ENCODE data around the gene NGF. TPM values are rescaled to one million over a fixed set of nuclear protein-coding genes. Genes with fewer than 3 reads are reported as not detected.

The NGF gene
- total RNA-seq, 4 donors from 2014 or later = 0.78 TPM; not detected in 3

GRCh38 chr1:115323366-115324004 is 14.6 kb downstream of the NGF start:
- no peaks in the 10 kb centered on the region for H3K27me3 ChIP-seq
- H3K36me3 ChIP-seq = no peaks in the 10 kb centered on the region
- no peaks in the 10 kb centered on the region for H3K4me1 ChIP-seq
- DNase-seq = no peak
- intact Hi-C loops (cut with DNase I; ENCODE audit: low total_unique reads) (no loop called here), in situ Hi-C loops (cut with MboI; ENCODE audit: low sequenced_read_pairs in 4 of 4) (no loop called here)
- TF ChIP-seq POLR2A (IDR thresholded peaks at IDR 0.05) (no peak), CTCF (IDR thresholded peaks at IDR 0.05 in 4 of 5, conservative IDR thresholded peaks at IDR 0.05 in 1 of 5) (no peak)
- no peaks in the 10 kb centered on the region for H3K9me3 ChIP-seq
- H3K4me3 ChIP-seq = no peak overlapping the region
- no peak for ATAC-seq
- H3K27ac ChIP-seq = no peak overlapping the region

GRCh38 chr1:115322631-115323030 is 15.4 kb downstream of the NGF start:
- Histone ChIP-seq H3K4me3 (no peak overlapping the region), H3K36me3 (no peaks in the 10 kb centered on the region), H3K27ac (no peak overlapping the region), H3K4me1 (no peaks in the 10 kb centered on the region), H3K27me3 (no peaks in the 10 kb centered on the region), H3K9me3 (no peaks in the 10 kb centered on the region)
- in situ Hi-C loops (cut with MboI; ENCODE audit: low sequenced_read_pairs in 4 of 4) = no loop called here
- ATAC-seq = no peak
- DNase-seq = no peak
- intact Hi-C loops (cut with DNase I; ENCODE audit: low total_unique reads) = no loop called here
- TF ChIP-seq CTCF (IDR thresholded peaks at IDR 0.05 in 4 of 5, conservative IDR thresholded peaks at IDR 0.05 in 1 of 5) (no peak), POLR2A (IDR thresholded peaks at IDR 0.05) (no peak)

DNA sequence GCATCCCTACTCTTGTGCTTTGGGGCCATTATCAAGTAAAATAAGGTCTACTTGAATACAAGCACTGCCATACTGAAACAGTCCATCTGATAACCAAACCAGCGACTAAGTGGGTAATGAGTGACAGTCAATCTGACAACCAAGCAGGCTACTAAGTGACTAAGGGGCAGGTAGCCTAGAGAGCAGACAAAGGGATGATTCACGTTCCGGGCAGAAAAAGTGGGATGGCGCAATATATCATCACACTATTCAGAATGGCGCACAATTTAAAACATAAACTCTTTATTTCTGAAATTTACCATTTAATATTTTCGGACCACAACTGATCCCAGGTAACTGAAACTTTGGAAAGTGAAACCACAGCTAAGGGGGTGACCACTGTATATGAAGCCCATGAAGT is 17.7 kb downstream of the NGF start:
- H3K4me1 ChIP-seq = no peaks in the 10 kb centered on the region
- no peak overlapping the region for H3K27ac ChIP-seq
- in situ Hi-C loops (cut with MboI; ENCODE audit: low sequenced_read_pairs in 4 of 4) (no loop called here), intact Hi-C loops (cut with DNase I; ENCODE audit: low total_unique reads) (no loop called here)
- DNase-seq (no peak), ATAC-seq (no peak)
- no peak for TF ChIP-seq CTCF (IDR thresholded peaks at IDR 0.05 in 4 of 5, conservative IDR thresholded peaks at IDR 0.05 in 1 of 5)
- TF ChIP-seq POLR2A (IDR thresholded peaks at IDR 0.05) = no peak
- H3K27me3 ChIP-seq = no peaks in the 10 kb centered on the region
- no peaks in the 10 kb centered on the region for H3K9me3 ChIP-seq
- no peaks in the 10 kb centered on the region for H3K36me3 ChIP-seq
- no peak overlapping the region for H3K4me3 ChIP-seq

DNA sequence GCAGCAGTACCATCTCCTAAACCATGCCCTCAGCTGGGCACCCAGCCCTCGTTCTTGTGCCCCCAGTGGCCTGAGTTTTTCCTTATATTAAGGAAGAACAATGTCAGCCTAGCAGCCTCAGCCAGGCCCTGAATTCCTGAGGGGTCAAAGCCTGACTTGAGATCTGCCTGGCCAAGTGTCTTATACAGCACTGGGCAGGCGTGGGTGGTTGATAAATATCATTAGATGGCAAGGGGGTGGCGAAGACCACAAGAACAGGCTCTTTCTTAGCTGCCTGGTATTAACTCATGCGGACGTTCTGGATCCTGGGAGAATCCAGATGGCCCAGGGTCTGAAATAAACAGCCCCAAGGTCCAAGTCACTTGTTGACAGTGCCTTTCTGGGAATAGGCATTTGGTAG is 18.3 kb downstream of the NGF start:
- DNase-seq = no peak
- no peaks in the 10 kb centered on the region for H3K9me3 ChIP-seq
- ATAC-seq = no peak
- H3K4me3 ChIP-seq = no peak overlapping the region
- H3K27me3 ChIP-seq = no peaks in the 10 kb centered on the region
- no peaks in the 10 kb centered on the region for H3K36me3 ChIP-seq
- in situ Hi-C loops (cut with MboI; ENCODE audit: low sequenced_read_pairs in 4 of 4) (no loop called here), intact Hi-C loops (cut with DNase I; ENCODE audit: low total_unique reads) (no loop called here)
- TF ChIP-seq POLR2A (IDR thresholded peaks at IDR 0.05) (no peak), CTCF (IDR thresholded peaks at IDR 0.05 in 4 of 5, conservative IDR thresholded peaks at IDR 0.05 in 1 of 5) (no peak)
- H3K27ac ChIP-seq = no peak overlapping the region
- peaks cover 0 to under 1% of the 10 kb centered on the region in 2 donors for H3K4me1 ChIP-seq

Data from gastrocnemius medialis (tissue), 4 donors.